GM23248 (cell line): Measurements from ENCODE around the gene AGAP1. TPM values are rescaled to one million over a fixed set of nuclear protein-coding genes. Genes with fewer than 3 reads are reported as not detected.

Experiments
- DNase-seq: peaks from one replicate; pipeline ENCODE4 v3.0.0-alpha.2; 2015
- H2AFZ ChIP-seq: fragments of 200-600 bp; sonication (generic); 2 replicates; pipeline ENCODE4 v1.6.1; 2016; ENCODE audit warnings: antibody characterized with exemption
- H3F3A ChIP-seq: fragments of 200-600 bp; sonication (generic); 2 replicates; pipeline ENCODE4 v1.6.1; 2016; ENCODE audit warnings: mild to moderate bottlenecking, antibody characterized with exemption, mixed run types; ENCODE audit not compliant: insufficient read depth
- H3K27ac ChIP-seq: fragments of 200-600 bp; sonication (generic); 2 replicates; pipeline ENCODE4 v1.5.1; 2016; ENCODE audit warnings: mild to moderate bottlenecking
- H3K27me3 ChIP-seq: fragments of 200-600 bp; sonication (generic); replicated peaks from 2 replicates; pipeline ENCODE4 v1.6.1; 2016; ENCODE audit warnings: mild to moderate bottlenecking; ENCODE audit not compliant: insufficient read depth
- H3K36me3 ChIP-seq: fragments of 200-600 bp; sonication (generic); 2 replicates; pipeline ENCODE4 v1.6.1; 2016; ENCODE audit warnings: low read depth, mild to moderate bottlenecking
- H3K4me1 ChIP-seq: fragments of 200-600 bp; sonication (generic); 2 replicates; pipeline ENCODE4 v1.6.1; 2016; ENCODE audit warnings: mild to moderate bottlenecking; ENCODE audit not compliant: insufficient read depth
- H3K4me2 ChIP-seq: fragments of 200-600 bp; sonication (generic); one replicate; pipeline ENCODE4 v1.6.1; 2016; ENCODE audit warnings: mild to moderate bottlenecking; ENCODE audit not compliant: unreplicated experiment
- H3K4me3 ChIP-seq: fragments of 200-600 bp; sonication (generic); 2 replicates; pipeline ENCODE4 v1.5.1; 2016; ENCODE audit warnings: mild to moderate bottlenecking
- H3K79me2 ChIP-seq: fragments of 200-600 bp; sonication (generic); 2 replicates; pipeline ENCODE4 v1.6.1; 2016; ENCODE audit warnings: mild to moderate bottlenecking; ENCODE audit not compliant: insufficient read depth
- H3K9ac ChIP-seq: fragments of 200-600 bp; sonication (generic); 2 replicates; pipeline ENCODE4 v1.6.1; 2016; ENCODE audit warnings: mild to moderate bottlenecking
- H3K9me2 ChIP-seq: fragments of 200-600 bp; sonication (generic); 2 replicates; pipeline ENCODE4 v1.6.1; 2016; ENCODE audit warnings: mixed run types, mild to moderate bottlenecking, moderate library complexity; ENCODE audit not compliant: insufficient read depth
- H3K9me3 ChIP-seq: fragments of 200-600 bp; sonication (generic); one replicate; pipeline ENCODE4 v1.6.1; 2017; ENCODE audit warnings: low read depth
- H4K20me1 ChIP-seq: fragments of 200-600 bp; sonication (generic); 2 replicates; pipeline ENCODE4 v1.6.0; 2016; ENCODE audit not compliant: insufficient read depth
- EZH2 ChIP-seq: fragments of 200-600 bp; sonication (generic); IDR thresholded peaks from 2 replicates; pipeline ENCODE4 v1.6.1; 2018; ENCODE audit warnings: antibody characterized with exemption, mild to moderate bottlenecking; ENCODE audit not compliant: insufficient read depth, poor library complexity, severe bottlenecking
- EZH2phosphoT487 ChIP-seq: fragments of 200-600 bp; sonication (generic); IDR thresholded peaks from 2 replicates; pipeline ENCODE4 v1.6.1; 2018; ENCODE audit warnings: antibody characterized with exemption, moderate library complexity, mild to moderate bottlenecking, low read depth; ENCODE audit not compliant: insufficient read depth
- WGBS, 2 experiments: methylation state at CpG; one replicate each; pipeline ENCODE4 v1.1.6; 2015 to 2017; ENCODE audit warnings: low lambda C conversion rate in 2 of 2, low coverage in 1 of 2; ENCODE audit errors: missing lambda C conversion rate in 2 of 2; 5-methylcytosine and 5-hydroxymethylcytosine counted together
- in situ Hi-C: fragments of 300-500 bp; cut with MboI; formaldehyde crosslinking; loops from 2 replicates; pipeline ENCODE4 v1.15.0; 2020
- polyA plus RNA-seq: library from polyadenylated mRNA; unstranded; fragments of >200 nt; fragmentation: Nextera tagmentation; extraction: Ambion mirVana; gene quantifications from 2 replicates; pipeline ENCODE4 v1.2.1, GENCODE V29; 2016
- total RNA-seq: library from RNA; depleted of rRNA; stranded (reverse); fragments of >200 nt; shearing (Covaris generic); gene quantifications from 2 replicates; pipeline ENCODE4 v1.2.3, GENCODE V29; 2014

Gene AGAP1
- total and polyA plus RNA-seq, 2 experiments from 2014 or later = 2.2 to 9.9 TPM

DNA sequence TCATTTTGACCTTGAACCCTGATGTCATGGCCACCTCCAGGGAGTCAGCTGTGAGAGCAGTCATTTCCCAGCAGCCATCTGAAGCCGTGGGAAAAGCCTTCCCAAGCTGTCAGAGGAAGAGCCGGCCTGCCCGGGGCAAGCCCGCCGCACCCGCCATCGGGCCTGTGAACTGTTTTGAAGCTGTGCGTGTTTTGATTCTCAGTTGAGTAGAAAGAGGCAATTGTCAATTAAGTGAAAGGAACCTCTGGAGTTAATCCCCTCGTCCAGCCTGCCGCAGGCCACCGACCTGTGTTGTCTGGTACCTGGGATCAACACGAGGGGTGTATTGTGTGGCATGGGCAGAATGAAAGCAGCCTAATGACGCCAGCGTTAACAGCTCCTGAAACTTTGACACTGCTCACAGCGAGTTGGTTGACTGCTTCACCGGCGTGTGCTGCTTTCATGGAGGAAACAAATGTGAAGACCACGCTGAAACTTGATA is 318.4 kb downstream of the AGAP1 start:
- no peaks in the 10 kb centered on the region for H4K20me1 ChIP-seq
- H3F3A ChIP-seq = no peaks in the 10 kb centered on the region
- in situ Hi-C loops = no loop called here
- H3K9ac ChIP-seq = no peak overlapping the region
- H3K27me3 ChIP-seq = no peaks in the 10 kb centered on the region
- no peak overlapping the region for H3K27ac ChIP-seq
- no peak overlapping the region for H3K4me3 ChIP-seq
- H3K4me1 ChIP-seq = no peaks in the 10 kb centered on the region
- H3K9me3 ChIP-seq = no peaks in the 10 kb centered on the region
- H2AFZ ChIP-seq = no peak overlapping the region
- no peak overlapping the region for H3K4me2 ChIP-seq
- no peaks in the 10 kb centered on the region for H3K79me2 ChIP-seq
- peaks cover 6% of the 10 kb centered on the region; the same call in 1 of the 2 replicates for H3K36me3 ChIP-seq
- TF ChIP-seq EZH2 (no peak), EZH2phosphoT487 (no peak)
- 92 to 94% methylated on average over 18 of the region's 18 CpGs for WGBS, 2 experiments
- H3K9me2 ChIP-seq = no peaks in the 10 kb centered on the region
- no peak for DNase-seq

DNA sequence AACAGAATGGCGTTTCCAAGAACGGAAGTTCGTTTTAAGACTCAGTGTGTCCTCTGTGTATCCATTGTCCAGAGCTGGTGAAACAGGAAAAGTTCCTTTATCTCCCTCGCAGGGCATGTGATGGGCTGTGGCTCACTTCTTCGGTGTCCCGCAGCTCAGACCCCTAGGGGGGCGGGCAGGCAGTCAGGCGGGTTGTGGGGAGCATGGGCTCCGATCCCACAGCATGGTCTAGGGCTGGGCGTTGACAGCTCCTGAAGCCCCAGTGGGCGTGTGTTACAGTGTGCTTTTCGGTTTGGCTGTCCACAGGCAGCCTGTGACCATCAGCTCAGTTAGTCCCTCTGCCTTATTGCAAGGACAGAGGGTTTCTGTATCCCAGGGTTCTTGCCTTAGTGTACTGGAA is 319.6 kb downstream of the AGAP1 start:
- H3K9ac ChIP-seq = no peak overlapping the region
- in situ Hi-C loops = no loop called here
- H3K79me2 ChIP-seq = no peaks in the 10 kb centered on the region
- H3K27me3 ChIP-seq = no peaks in the 10 kb centered on the region
- no peaks in the 10 kb centered on the region for H3K9me2 ChIP-seq
- H3K27ac ChIP-seq = no peak overlapping the region
- no peaks in the 10 kb centered on the region for H3F3A ChIP-seq
- H2AFZ ChIP-seq = no peak overlapping the region
- H3K4me3 ChIP-seq = no peak overlapping the region
- no peaks in the 10 kb centered on the region; the same call in 1 of the 2 replicates for H3K36me3 ChIP-seq
- whole genome bisulfite sequencing, 2 experiments = 93% methylated on average over 12 of the region's 12 CpGs
- H4K20me1 ChIP-seq = no peaks in the 10 kb centered on the region
- no peak for DNase-seq
- TF ChIP-seq EZH2phosphoT487 (no peak), EZH2 (no peak)
- no peak overlapping the region for H3K4me2 ChIP-seq
- no peaks in the 10 kb centered on the region for H3K4me1 ChIP-seq
- no peaks in the 10 kb centered on the region for H3K9me3 ChIP-seq

DNA sequence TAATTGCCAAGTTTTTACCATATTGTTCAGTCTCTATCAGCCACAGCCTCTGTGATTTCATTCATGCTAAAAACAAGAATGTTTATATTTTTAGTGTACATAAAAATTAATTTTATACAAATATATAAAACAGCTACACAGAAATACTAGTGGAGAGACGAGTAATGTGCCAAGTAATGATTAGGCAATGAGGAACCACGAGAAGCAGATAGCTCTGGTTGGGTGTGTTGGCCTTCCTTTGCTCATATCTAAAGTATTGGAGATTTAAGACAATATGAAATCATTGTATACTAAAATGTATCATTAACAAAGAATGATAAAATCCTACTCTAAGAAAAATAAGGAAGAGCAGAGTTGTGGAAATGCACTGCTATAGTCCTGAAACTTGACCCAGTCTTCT is 326.7 kb downstream of the AGAP1 start:
- TF ChIP-seq EZH2phosphoT487 (no peak), EZH2 (no peak)
- peak; percentile 24 for DNase-seq
- Histone ChIP-seq H3K27me3 (no peaks in the 10 kb centered on the region), H3K9me2 (no peaks in the 10 kb centered on the region), H3K4me3 (no peak overlapping the region), H3K9ac (no peak overlapping the region), H3K79me2 (no peaks in the 10 kb centered on the region), H3K36me3 (no peaks in the 10 kb centered on the region; the same call in 1 of the 2 replicates), H2AFZ (no peak overlapping the region), H4K20me1 (no peaks in the 10 kb centered on the region), H3K4me1 (no peaks in the 10 kb centered on the region), H3K27ac (no peak overlapping the region), H3K4me2 (no peak overlapping the region), H3K9me3 (no peaks in the 10 kb centered on the region), H3F3A (no peaks in the 10 kb centered on the region)
- 66 to 74% methylated on average over 2 of the region's 2 CpGs for WGBS, 2 experiments
- in situ Hi-C loops = no loop called here

DNA sequence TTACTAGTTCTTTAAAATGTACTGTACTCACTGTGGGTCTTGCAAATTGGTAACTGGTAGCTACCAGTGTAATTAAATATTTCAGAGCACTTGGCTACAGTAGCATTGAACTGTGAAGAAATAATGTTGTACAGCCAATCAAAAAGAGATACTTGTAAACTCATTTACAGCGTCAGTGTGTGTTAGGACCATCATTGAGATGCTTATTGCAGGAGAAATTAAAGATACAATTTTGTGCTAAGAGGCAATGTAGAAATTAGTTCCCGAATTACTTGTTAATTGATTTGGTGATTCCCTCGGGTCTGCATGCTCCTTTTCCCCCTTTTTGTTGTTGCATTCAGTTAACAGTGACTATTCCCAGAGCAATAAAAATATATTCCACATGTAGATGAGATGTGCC is 330.5 kb downstream of the AGAP1 start:
- in situ Hi-C loops = no loop called here
- 86 to 98% methylated on average over 3 of the region's 3 CpGs for WGBS, 2 experiments
- H3K4me2 ChIP-seq = no peak overlapping the region

DNA sequence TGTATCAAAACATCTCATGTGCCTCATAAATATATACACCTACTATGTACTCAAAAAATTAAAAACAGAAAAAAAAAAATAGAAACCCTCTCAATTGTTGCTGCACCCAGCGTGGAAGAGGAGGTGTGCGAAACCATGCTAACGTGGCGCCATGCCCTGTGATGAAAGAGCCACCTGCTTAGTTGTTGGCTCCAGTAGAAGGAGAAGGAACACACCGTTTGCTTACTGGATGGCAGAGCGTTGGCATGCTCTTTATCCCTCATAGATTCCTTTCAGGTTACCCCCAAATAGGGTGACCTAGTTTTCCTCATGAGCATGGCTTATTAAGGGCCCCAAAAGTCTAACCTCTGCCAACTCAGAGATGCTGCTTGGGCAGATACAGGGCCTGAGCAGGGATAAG is 332.1 kb downstream of the AGAP1 start:
- Histone ChIP-seq H3K4me2 (no peak overlapping the region), H3K36me3 (no peaks in the 10 kb centered on the region), H3F3A (no peaks in the 10 kb centered on the region), H3K9me3 (no peaks in the 10 kb centered on the region), H4K20me1 (no peaks in the 10 kb centered on the region), H2AFZ (no peak overlapping the region), H3K9me2 (no peaks in the 10 kb centered on the region), H3K79me2 (no peaks in the 10 kb centered on the region), H3K27ac (no peak overlapping the region), H3K4me3 (no peak overlapping the region), H3K9ac (no peak overlapping the region), H3K4me1 (peaks cover 7% of the 10 kb centered on the region; the same call in 1 of the 2 replicates), H3K27me3 (no peaks in the 10 kb centered on the region)
- TF ChIP-seq EZH2phosphoT487 (no peak), EZH2 (no peak)
- 98 to 99% methylated on average over 6 of the region's 6 CpGs for WGBS, 2 experiments
- in situ Hi-C loops = no loop called here
- DNase-seq = no peak

More for the DNA sequence above, 330.5 kb downstream of the AGAP1 start:
- Histone ChIP-seq H4K20me1 (no peaks in the 10 kb centered on the region), H3K27ac (no peak overlapping the region), H3K9ac (no peak overlapping the region), H3F3A (no peaks in the 10 kb centered on the region), H3K4me3 (no peak overlapping the region), H3K27me3 (no peaks in the 10 kb centered on the region), H3K4me1 (peaks cover 7% of the 10 kb centered on the region; the same call in 1 of the 2 replicates), H3K9me3 (no peaks in the 10 kb centered on the region), H3K36me3 (no peaks in the 10 kb centered on the region), H2AFZ (no peak overlapping the region), H3K79me2 (no peaks in the 10 kb centered on the region), H3K9me2 (no peaks in the 10 kb centered on the region)
- DNase-seq = no peak
- TF ChIP-seq EZH2phosphoT487 = no peak
- TF ChIP-seq EZH2 = no peak
